Measurements from ENCODE around the gene TMPRSS3.

DNA sequence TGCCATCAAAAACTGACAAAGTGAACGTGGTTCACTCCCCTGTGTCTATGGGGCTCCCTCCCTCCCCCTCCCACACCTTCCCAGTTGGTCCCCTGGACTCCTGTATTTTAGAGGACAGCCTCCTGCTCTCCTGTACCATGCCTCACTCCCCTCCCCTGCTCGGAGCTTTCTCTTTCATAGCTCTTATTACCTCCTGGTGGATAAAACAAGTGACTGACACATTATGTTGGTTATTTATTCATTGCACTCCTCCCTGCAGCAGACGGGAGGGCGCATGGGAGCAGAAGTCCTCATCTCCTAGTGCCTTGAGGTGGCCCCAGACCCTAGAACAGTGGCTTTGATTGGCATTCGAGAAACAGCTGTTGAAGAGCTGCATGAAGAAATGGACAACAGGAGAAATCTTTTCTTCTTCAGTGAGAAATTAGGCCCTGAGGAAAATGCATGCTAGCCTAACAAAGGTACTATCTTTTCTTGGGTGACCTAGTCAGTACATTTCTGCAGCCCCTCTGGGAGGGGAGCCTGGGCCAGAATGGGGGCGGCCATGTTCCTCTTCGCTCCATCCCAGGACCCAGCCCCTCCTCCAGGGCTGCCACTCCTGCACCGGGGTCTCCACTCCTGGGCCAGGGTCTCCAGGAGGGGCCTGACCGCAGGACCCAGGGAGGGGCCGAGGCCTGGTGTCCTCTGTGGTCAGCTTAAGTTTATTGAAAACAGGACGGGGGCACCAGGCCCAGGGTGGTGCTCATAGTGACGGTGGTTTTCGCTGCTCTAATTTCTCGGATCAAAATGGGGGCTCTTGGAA is 28.3 kb downstream of the TMPRSS3 start:
- TF ChIP-seq, protein P1, sequence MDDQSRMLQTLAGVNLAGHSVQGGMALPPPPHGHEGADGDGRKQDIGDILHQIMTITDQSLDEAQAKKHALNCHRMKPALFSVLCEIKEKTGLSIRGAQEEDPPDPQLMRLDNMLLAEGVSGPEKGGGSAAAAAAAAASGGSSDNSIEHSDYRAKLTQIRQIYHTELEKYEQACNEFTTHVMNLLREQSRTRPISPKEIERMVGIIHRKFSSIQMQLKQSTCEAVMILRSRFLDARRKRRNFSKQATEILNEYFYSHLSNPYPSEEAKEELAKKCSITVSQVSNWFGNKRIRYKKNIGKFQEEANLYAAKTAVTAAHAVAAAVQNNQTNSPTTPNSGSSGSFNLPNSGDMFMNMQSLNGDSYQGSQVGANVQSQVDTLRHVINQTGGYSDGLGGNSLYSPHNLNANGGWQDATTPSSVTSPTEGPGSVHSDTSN (IDR thresholded peaks at IDR 0.05): no peak
- TF ChIP-seq EP300 (IDR thresholded peaks at IDR 0.05; ENCODE audit: borderline replicate concordance in 1 of 2, low read depth in 1 of 2, low read length in 1 of 2): no peak
- no peak for TF ChIP-seq EZH2phosphoT487 (IDR thresholded peaks at IDR 0.05; ENCODE audit: borderline replicate concordance, low read depth)
- no peak for TF ChIP-seq GATA2 (CRISPR knock-in tag; IDR thresholded peaks at IDR 0.05)
- TF ChIP-seq, protein P2, sequence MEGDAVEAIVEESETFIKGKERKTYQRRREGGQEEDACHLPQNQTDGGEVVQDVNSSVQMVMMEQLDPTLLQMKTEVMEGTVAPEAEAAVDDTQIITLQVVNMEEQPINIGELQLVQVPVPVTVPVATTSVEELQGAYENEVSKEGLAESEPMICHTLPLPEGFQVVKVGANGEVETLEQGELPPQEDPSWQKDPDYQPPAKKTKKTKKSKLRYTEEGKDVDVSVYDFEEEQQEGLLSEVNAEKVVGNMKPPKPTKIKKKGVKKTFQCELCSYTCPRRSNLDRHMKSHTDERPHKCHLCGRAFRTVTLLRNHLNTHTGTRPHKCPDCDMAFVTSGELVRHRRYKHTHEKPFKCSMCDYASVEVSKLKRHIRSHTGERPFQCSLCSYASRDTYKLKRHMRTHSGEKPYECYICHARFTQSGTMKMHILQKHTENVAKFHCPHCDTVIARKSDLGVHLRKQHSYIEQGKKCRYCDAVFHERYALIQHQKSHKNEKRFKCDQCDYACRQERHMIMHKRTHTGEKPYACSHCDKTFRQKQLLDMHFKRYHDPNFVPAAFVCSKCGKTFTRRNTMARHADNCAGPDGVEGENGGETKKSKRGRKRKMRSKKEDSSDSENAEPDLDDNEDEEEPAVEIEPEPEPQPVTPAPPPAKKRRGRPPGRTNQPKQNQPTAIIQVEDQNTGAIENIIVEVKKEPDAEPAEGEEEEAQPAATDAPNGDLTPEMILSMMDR (IDR thresholded peaks at IDR 0.05): no peak
- no peak for TF ChIP-seq JUND (IDR thresholded peaks at IDR 0.05)
- TF ChIP-seq TAF1 (IDR thresholded peaks at IDR 0.05; ENCODE audit: borderline replicate concordance, low read depth, low read length): no peak
- TF ChIP-seq, protein P3, sequence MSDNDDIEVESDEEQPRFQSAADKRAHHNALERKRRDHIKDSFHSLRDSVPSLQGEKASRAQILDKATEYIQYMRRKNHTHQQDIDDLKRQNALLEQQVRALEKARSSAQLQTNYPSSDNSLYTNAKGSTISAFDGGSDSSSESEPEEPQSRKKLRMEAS (IDR thresholded peaks at IDR 0.05; ENCODE audit: low read depth): no peak
